Measurements from ENCODE around the gene NECAB2.

The NECAB2 gene

GRCh38 chr16:83992624-83993023 is 24.6 kb downstream of the NECAB2 start:
- TF ChIP-seq POLR2A (IDR thresholded peaks at IDR 0.05; ENCODE audit: low read length): no peak
- no peak for TF ChIP-seq GATA1 (IDR thresholded peaks at IDR 0.05; ENCODE audit: low read depth, low read length)
- no peak for DNase-seq

- no peak for DNase-seq
- TF ChIP-seq POLR2A (IDR thresholded peaks at IDR 0.05; ENCODE audit: low read length) (no peak), GATA1 (IDR thresholded peaks at IDR 0.05; ENCODE audit: low read depth, low read length) (no peak)
Measured at GRCh38 chr16:83994087-83994486, 26.0 kb downstream of the NECAB2 start.

- no peak for DNase-seq
Measured at GRCh38 chr16:83994703-83995102, 26.7 kb downstream of the NECAB2 start.

GRCh38 chr16:83995754-83996153 is 27.7 kb downstream of the NECAB2 start:
- DNase-seq: no peak
- TF ChIP-seq POLR2A (IDR thresholded peaks at IDR 0.05; ENCODE audit: low read length) (no peak), GATA1 (IDR thresholded peaks at IDR 0.05; ENCODE audit: low read depth, low read length) (no peak)

More at GRCh38 chr16:83994703-83995102, 26.7 kb downstream of the NECAB2 start:
- TF ChIP-seq GATA1 (IDR thresholded peaks at IDR 0.05; ENCODE audit: low read depth, low read length): no peak
- TF ChIP-seq POLR2A (IDR thresholded peaks at IDR 0.05; ENCODE audit: low read length): no peak

GRCh38 chr16:83996481-83997252 is 28.6 kb downstream of the NECAB2 start:
- TF ChIP-seq GATA1 (IDR thresholded peaks at IDR 0.05; ENCODE audit: low read depth, low read length): no peak
- DNase-seq: no peak

GRCh38 chr16:83998091-83998490 is 30.0 kb downstream of the NECAB2 start:
- no peak for DNase-seq
- TF ChIP-seq POLR2A (IDR thresholded peaks at IDR 0.05; ENCODE audit: low read length) (no peak), GATA1 (IDR thresholded peaks at IDR 0.05; ENCODE audit: low read depth, low read length) (no peak)

GRCh38 chr16:84000989-84001642 is 33.1 kb downstream of the NECAB2 start:
- TF ChIP-seq POLR2A (IDR thresholded peaks at IDR 0.05; ENCODE audit: low read length) (no peak), GATA1 (IDR thresholded peaks at IDR 0.05; ENCODE audit: low read depth, low read length) (no peak)
- no peak for DNase-seq

GRCh38 chr16:84001726-84002125 is 33.7 kb downstream of the NECAB2 start:
- no peak for DNase-seq
- no peak for TF ChIP-seq POLR2A (IDR thresholded peaks at IDR 0.05; ENCODE audit: low read length)
- no peak for TF ChIP-seq GATA1 (IDR thresholded peaks at IDR 0.05; ENCODE audit: low read depth, low read length)

- TF ChIP-seq GATA1 (IDR thresholded peaks at IDR 0.05; ENCODE audit: low read depth, low read length) (no peak), POLR2A (IDR thresholded peaks at IDR 0.05; ENCODE audit: low read length) (no peak)
- no peak for DNase-seq
Measured at GRCh38 chr16:84003038-84003437, 35.0 kb downstream of the NECAB2 start.

- no peak for DNase-seq
- TF ChIP-seq POLR2A (IDR thresholded peaks at IDR 0.05; ENCODE audit: low read length): no peak
- TF ChIP-seq GATA1 (IDR thresholded peaks at IDR 0.05; ENCODE audit: low read depth, low read length): no peak
Measured at GRCh38 chr16:84004442-84004841, 36.4 kb downstream of the NECAB2 start.

- TF ChIP-seq POLR2A (IDR thresholded peaks at IDR 0.05; ENCODE audit: low read length): no peak
- no peak for TF ChIP-seq GATA1 (IDR thresholded peaks at IDR 0.05; ENCODE audit: low read depth, low read length)
- no peak for DNase-seq
Measured at GRCh38 chr16:84005391-84005790, 37.3 kb downstream of the NECAB2 start.

- TF ChIP-seq GATA1 (IDR thresholded peaks at IDR 0.05; ENCODE audit: low read depth, low read length): no peak
- no peak for TF ChIP-seq POLR2A (IDR thresholded peaks at IDR 0.05; ENCODE audit: low read length)
- no peak for DNase-seq
Measured at GRCh38 chr16:84007520-84007919, 39.5 kb downstream of the NECAB2 start.

GRCh38 chr16:84007965-84008364 is 39.9 kb downstream of the NECAB2 start:
- DNase-seq: no peak
- TF ChIP-seq POLR2A (IDR thresholded peaks at IDR 0.05; ENCODE audit: low read length): no peak
- TF ChIP-seq GATA1 (IDR thresholded peaks at IDR 0.05; ENCODE audit: low read depth, low read length): no peak

- TF ChIP-seq GATA1 (IDR thresholded peaks at IDR 0.05; ENCODE audit: low read depth, low read length): no peak
- TF ChIP-seq POLR2A (IDR thresholded peaks at IDR 0.05; ENCODE audit: low read length): no peak
- DNase-seq: no peak
Measured at GRCh38 chr16:84009282-84009681, 41.2 kb downstream of the NECAB2 start.

Measured in erythroblast (primary cell).